Activated naive CD4-positive, alpha-beta T cell treated with anti-CD3 and anti-CD28 coated beads, Interleukin-2, amount 50 U/mL, for 16 hours (primary cell): ENCODE measurements around the gene FSTL4.

ENCODE experiments used
- DNase-seq: peaks from one replicate; pipeline ENCODE4 v3.0.0-alpha.2; 2020

Gene FSTL4

GRCh38 chr5:133381571-133382365 is 230.6 kb downstream of the FSTL4 start:
- DNase-seq: no peak

- no peak for DNase-seq
Measured at GRCh38 chr5:133381041-133381440, 231.3 kb downstream of the FSTL4 start.

GRCh38 chr5:133377736-133378135 is 234.6 kb downstream of the FSTL4 start:
- DNase-seq: no peak

GRCh38 chr5:133376986-133377385 is 235.4 kb downstream of the FSTL4 start:
- DNase-seq: no peak

GRCh38 chr5:133373121-133373870 is 239.0 kb downstream of the FSTL4 start:
- DNase-seq: no peak

GRCh38 chr5:133372293-133372937 is 239.9 kb downstream of the FSTL4 start:
- DNase-seq: no peak

GRCh38 chr5:133371371-133372155 is 240.8 kb downstream of the FSTL4 start:
- no peak for DNase-seq

GRCh38 chr5:133370904-133371303 is 241.4 kb downstream of the FSTL4 start:
- no peak for DNase-seq

GRCh38 chr5:133370036-133370831 is 242.1 kb downstream of the FSTL4 start:
- no peak for DNase-seq

- no peak for DNase-seq
Measured at GRCh38 chr5:133368916-133369783, 243.2 kb downstream of the FSTL4 start.

GRCh38 chr5:133367984-133368383 is 244.4 kb downstream of the FSTL4 start:
- DNase-seq: no peak

- DNase-seq: no peak
Measured at GRCh38 chr5:133367071-133367786, 245.1 kb downstream of the FSTL4 start.

GRCh38 chr5:133366438-133366837 is 245.9 kb downstream of the FSTL4 start:
- DNase-seq: no peak

GRCh38 chr5:133365738-133366137 is 246.6 kb downstream of the FSTL4 start:
- no peak for DNase-seq

GRCh38 chr5:133364936-133365707 is 247.2 kb downstream of the FSTL4 start:
- no peak for DNase-seq

GRCh38 chr5:133363807-133364587 is 248.3 kb downstream of the FSTL4 start:
- no peak for DNase-seq

- no peak for DNase-seq
Measured at GRCh38 chr5:133362438-133362837, 249.9 kb downstream of the FSTL4 start.

GRCh38 chr5:133361922-133362321 is 250.4 kb downstream of the FSTL4 start:
- no peak for DNase-seq
